WTC11 (cell line): Measurements from ENCODE around the gene SPOCK1. TPM values are rescaled to one million over a fixed set of nuclear protein-coding genes. Genes with fewer than 3 reads are reported as not detected.

Source experiments
- ATAC-seq: fragments of 200-7000 bp; cut with Tn5 transposase; 2 replicates; pipeline ENCODE4 v1.10.0; 2021; ENCODE audit warnings: mild to moderate bottlenecking, moderate library complexity
- CTCF ChIA-PET: fragments of 300-600 bp; sonication (Branson Sonifier 250); formaldehyde crosslinking; loops from one replicate; lab custom pipeline; 2021; ENCODE audit warnings: antibody characterized with exemption; lab: Charles Lee
- POLR2A ChIA-PET: fragments of 350-600 bp; sonication (Branson Sonifier 250); formaldehyde crosslinking; loops from one replicate; lab custom pipeline; 2021; ENCODE audit warnings: antibody characterized with exemption; lab: Charles Lee
- DNase-seq: peaks from one replicate; pipeline ENCODE4 v3.0.0; 2021; ENCODE audit warnings: low spot score
- H3K27ac Mint-ChIP-seq: 2 replicates; pipeline ENCODE4 v1.8.0; 2021; ENCODE audit warnings: mixed read lengths
- H3K27me3 Mint-ChIP-seq: 2 replicates; pipeline ENCODE4 v1.8.0; 2021; ENCODE audit warnings: low read depth, mild to moderate bottlenecking, moderate library complexity, mixed read lengths
- H3K36me3 Mint-ChIP-seq: 2 replicates; pipeline ENCODE4 v1.8.0; 2021; ENCODE audit warnings: mixed read lengths
- H3K4me1 Mint-ChIP-seq: 2 replicates; pipeline ENCODE4 v1.8.0; 2022; ENCODE audit warnings: mixed read lengths
- H3K4me3 Mint-ChIP-seq: 2 replicates; pipeline ENCODE4 v1.8.0; 2021; ENCODE audit warnings: mild to moderate bottlenecking, moderate library complexity, mixed read lengths
- H3K9me3 Mint-ChIP-seq: 2 replicates; pipeline ENCODE4 v1.8.0; 2021; ENCODE audit warnings: mixed read lengths
- ATF1 ChIP-seq: sonication (generic); formaldehyde crosslinking; IDR thresholded peaks from 2 replicates; pipeline ENCODE4 v1.8.1; 2023; ENCODE audit warnings: mild to moderate bottlenecking, moderate library complexity, missing genetic modification reagents
- CREM ChIP-seq: sonication (generic); formaldehyde crosslinking; IDR thresholded peaks from 2 replicates; pipeline ENCODE4 v1.8.1; 2022; ENCODE audit warnings: mild to moderate bottlenecking, missing genetic modification reagents, moderate library complexity
- ELF4 ChIP-seq: sonication (generic); formaldehyde crosslinking; IDR thresholded peaks from 2 replicates; pipeline ENCODE4 v1.8.1; 2022; ENCODE audit warnings: low read depth, mild to moderate bottlenecking, moderate library complexity, missing genetic modification reagents
- NR3C1 ChIP-seq: sonication (generic); formaldehyde crosslinking; conservative IDR thresholded peaks from 2 replicates; pipeline ENCODE4 v1.8.1; 2023; ENCODE audit warnings: low read depth, mild to moderate bottlenecking, missing genetic modification reagents
- PRRX2 ChIP-seq: fragments of 250-450 bp; sonication (Bioruptor Pico); IDR thresholded peaks from 2 replicates; pipeline ENCODE4 v1.8.0; 2021; ENCODE audit warnings: mild to moderate bottlenecking
- RELA ChIP-seq: sonication (generic); formaldehyde crosslinking; IDR thresholded peaks from 2 replicates; pipeline ENCODE4 v1.8.1; 2022; ENCODE audit warnings: missing genetic modification reagents, mild to moderate bottlenecking, borderline replicate concordance
- SOX15 ChIP-seq: fragments of 250-450 bp; sonication (Bioruptor Pico); IDR thresholded peaks from 2 replicates; pipeline ENCODE4 v1.9.0; 2021; ENCODE audit warnings: mild to moderate bottlenecking
- SP1 ChIP-seq: sonication (generic); formaldehyde crosslinking; conservative IDR thresholded peaks from 2 replicates; pipeline ENCODE4 v1.8.1; 2022; ENCODE audit warnings: missing genetic modification reagents
- TEAD4 ChIP-seq: sonication (generic); formaldehyde crosslinking; IDR thresholded peaks from 2 replicates; pipeline ENCODE4 v1.8.0; 2022; ENCODE audit warnings: mild to moderate bottlenecking, missing genetic modification reagents
- ZNF121 ChIP-seq: sonication (generic); formaldehyde crosslinking; IDR thresholded peaks from 2 replicates; pipeline ENCODE4 v1.8.0; 2023; ENCODE audit warnings: missing genetic modification reagents
- ZNF219 ChIP-seq: sonication (generic); formaldehyde crosslinking; IDR thresholded peaks from 2 replicates; pipeline ENCODE4 v1.8.0; 2023; ENCODE audit warnings: missing genetic modification reagents, mild to moderate bottlenecking, borderline replicate concordance
- ZNF232 ChIP-seq: sonication (generic); formaldehyde crosslinking; IDR thresholded peaks from 2 replicates; pipeline ENCODE4 v1.8.0; 2022; ENCODE audit warnings: mild to moderate bottlenecking, missing genetic modification reagents
- ZNF317 ChIP-seq: sonication (generic); formaldehyde crosslinking; IDR thresholded peaks from 2 replicates; pipeline ENCODE4 v1.8.1; 2023; ENCODE audit warnings: low read depth, mild to moderate bottlenecking, moderate library complexity, missing genetic modification reagents, borderline replicate concordance
- ZNF416 ChIP-seq: fragments of 250-450 bp; sonication (Bioruptor Pico); IDR thresholded peaks from 2 replicates; pipeline ENCODE4 v1.9.0; 2021; ENCODE audit warnings: mild to moderate bottlenecking, inconsistent platforms
- ZNF671 ChIP-seq: fragments of 250-450 bp; sonication (Bioruptor Pico); IDR thresholded peaks from 2 replicates; pipeline ENCODE4 v1.8.0; 2021; ENCODE audit warnings: mild to moderate bottlenecking
- total RNA-seq: library from RNA; stranded (reverse); gene quantifications from 3 replicates; pipeline ENCODE4 v1.2.3, GENCODE V29; 2021
- TF ChIP-seq, protein P1 (sequence below): sonication (generic); formaldehyde crosslinking; IDR thresholded peaks from 2 replicates; pipeline ENCODE4 v1.8.0; 2022; ENCODE audit warnings: mild to moderate bottlenecking, missing genetic modification reagents
- TF ChIP-seq, protein P2 (sequence below): sonication (generic); formaldehyde crosslinking; IDR thresholded peaks from 2 replicates; pipeline ENCODE4 v1.8.0; 2023; ENCODE audit warnings: missing genetic modification reagents, mild to moderate bottlenecking, borderline replicate concordance
- TF ChIP-seq, protein P3 (sequence below): sonication (generic); formaldehyde crosslinking; conservative IDR thresholded peaks from 2 replicates; pipeline ENCODE4 v1.8.1; 2023; ENCODE audit warnings: mild to moderate bottlenecking, low read depth, missing genetic modification reagents, moderate library complexity
- TF ChIP-seq, protein P4 (sequence below): sonication (generic); formaldehyde crosslinking; IDR thresholded peaks from 2 replicates; pipeline ENCODE4 v1.8.0; 2023; ENCODE audit warnings: mild to moderate bottlenecking, missing genetic modification reagents
- TF ChIP-seq, protein P5 (sequence below): sonication (generic); formaldehyde crosslinking; IDR thresholded peaks from 2 replicates; pipeline ENCODE4 v1.8.0; 2022; ENCODE audit warnings: mild to moderate bottlenecking, missing genetic modification reagents
- TF ChIP-seq, protein P6 (sequence below): fragments of 250-450 bp; sonication (Bioruptor Pico); IDR thresholded peaks from 2 replicates; pipeline ENCODE4 v1.9.0; 2021; ENCODE audit warnings: mild to moderate bottlenecking

Gene SPOCK1
- total RNA-seq, 1 experiment from 2014 or later: 15.2 TPM

DNA sequence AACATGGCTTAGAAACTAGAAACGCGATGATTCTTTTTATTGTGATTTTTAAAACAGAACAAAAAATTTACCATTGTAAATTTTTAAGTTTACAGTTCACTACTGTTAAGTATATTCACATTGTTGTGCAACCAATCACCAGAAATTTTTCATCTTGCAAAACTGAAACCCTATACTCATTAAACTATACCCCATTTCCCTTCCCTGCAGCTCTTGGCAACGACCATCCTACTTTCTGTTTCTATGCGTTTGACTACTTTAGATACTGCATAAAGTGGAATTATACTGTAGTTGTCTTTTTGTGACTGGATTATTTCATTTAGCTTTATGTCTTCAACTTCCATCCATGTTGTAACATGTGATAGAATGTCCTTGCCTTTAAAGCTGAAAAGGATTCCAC lies 52.5 kb downstream of the SPOCK1 start:
- no peak overlapping the region for H3K4me3 Mint-ChIP-seq
- no peaks in the 10 kb centered on the region for H3K27me3 Mint-ChIP-seq
- no peaks in the 10 kb centered on the region for H3K9me3 Mint-ChIP-seq
- H3K36me3 Mint-ChIP-seq: no peaks in the 10 kb centered on the region
- H3K27ac Mint-ChIP-seq: no peak overlapping the region
- ChIA-PET POLR2A (no interaction called here), CTCF (interaction anchor here (1.0 kb wide), 1 partner anchor 102 kb away, joined by 3 read pairs; no protein-coding TSS in a partner anchor)
- no peak for ATAC-seq
- TF ChIP-seq ZNF121 (CRISPR knock-in tag) (no peak), ELF4 (CRISPR knock-in tag) (no peak), PRRX2 (no peak), SOX15 (CRISPR knock-in tag) (no peak), NR3C1 (CRISPR knock-in tag) (no peak), TEAD4 (CRISPR knock-in tag) (no peak), ZNF317 (CRISPR knock-in tag) (no peak), CREM (CRISPR knock-in tag) (no peak), SP1 (CRISPR knock-in tag) (no peak), ZNF219 (CRISPR knock-in tag) (no peak)
- TF ChIP-seq, protein P1, sequence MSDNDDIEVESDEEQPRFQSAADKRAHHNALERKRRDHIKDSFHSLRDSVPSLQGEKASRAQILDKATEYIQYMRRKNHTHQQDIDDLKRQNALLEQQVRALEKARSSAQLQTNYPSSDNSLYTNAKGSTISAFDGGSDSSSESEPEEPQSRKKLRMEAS: no peak
- TF ChIP-seq, protein P2, sequence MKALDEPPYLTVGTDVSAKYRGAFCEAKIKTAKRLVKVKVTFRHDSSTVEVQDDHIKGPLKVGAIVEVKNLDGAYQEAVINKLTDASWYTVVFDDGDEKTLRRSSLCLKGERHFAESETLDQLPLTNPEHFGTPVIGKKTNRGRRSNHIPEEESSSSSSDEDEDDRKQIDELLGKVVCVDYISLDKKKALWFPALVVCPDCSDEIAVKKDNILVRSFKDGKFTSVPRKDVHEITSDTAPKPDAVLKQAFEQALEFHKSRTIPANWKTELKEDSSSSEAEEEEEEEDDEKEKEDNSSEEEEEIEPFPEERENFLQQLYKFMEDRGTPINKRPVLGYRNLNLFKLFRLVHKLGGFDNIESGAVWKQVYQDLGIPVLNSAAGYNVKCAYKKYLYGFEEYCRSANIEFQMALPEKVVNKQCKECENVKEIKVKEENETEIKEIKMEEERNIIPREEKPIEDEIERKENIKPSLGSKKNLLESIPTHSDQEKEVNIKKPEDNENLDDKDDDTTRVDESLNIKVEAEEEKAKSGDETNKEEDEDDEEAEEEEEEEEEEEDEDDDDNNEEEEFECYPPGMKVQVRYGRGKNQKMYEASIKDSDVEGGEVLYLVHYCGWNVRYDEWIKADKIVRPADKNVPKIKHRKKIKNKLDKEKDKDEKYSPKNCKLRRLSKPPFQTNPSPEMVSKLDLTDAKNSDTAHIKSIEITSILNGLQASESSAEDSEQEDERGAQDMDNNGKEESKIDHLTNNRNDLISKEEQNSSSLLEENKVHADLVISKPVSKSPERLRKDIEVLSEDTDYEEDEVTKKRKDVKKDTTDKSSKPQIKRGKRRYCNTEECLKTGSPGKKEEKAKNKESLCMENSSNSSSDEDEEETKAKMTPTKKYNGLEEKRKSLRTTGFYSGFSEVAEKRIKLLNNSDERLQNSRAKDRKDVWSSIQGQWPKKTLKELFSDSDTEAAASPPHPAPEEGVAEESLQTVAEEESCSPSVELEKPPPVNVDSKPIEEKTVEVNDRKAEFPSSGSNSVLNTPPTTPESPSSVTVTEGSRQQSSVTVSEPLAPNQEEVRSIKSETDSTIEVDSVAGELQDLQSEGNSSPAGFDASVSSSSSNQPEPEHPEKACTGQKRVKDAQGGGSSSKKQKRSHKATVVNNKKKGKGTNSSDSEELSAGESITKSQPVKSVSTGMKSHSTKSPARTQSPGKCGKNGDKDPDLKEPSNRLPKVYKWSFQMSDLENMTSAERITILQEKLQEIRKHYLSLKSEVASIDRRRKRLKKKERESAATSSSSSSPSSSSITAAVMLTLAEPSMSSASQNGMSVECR (CRISPR knock-in tag): no peak
- TF ChIP-seq, protein P3, sequence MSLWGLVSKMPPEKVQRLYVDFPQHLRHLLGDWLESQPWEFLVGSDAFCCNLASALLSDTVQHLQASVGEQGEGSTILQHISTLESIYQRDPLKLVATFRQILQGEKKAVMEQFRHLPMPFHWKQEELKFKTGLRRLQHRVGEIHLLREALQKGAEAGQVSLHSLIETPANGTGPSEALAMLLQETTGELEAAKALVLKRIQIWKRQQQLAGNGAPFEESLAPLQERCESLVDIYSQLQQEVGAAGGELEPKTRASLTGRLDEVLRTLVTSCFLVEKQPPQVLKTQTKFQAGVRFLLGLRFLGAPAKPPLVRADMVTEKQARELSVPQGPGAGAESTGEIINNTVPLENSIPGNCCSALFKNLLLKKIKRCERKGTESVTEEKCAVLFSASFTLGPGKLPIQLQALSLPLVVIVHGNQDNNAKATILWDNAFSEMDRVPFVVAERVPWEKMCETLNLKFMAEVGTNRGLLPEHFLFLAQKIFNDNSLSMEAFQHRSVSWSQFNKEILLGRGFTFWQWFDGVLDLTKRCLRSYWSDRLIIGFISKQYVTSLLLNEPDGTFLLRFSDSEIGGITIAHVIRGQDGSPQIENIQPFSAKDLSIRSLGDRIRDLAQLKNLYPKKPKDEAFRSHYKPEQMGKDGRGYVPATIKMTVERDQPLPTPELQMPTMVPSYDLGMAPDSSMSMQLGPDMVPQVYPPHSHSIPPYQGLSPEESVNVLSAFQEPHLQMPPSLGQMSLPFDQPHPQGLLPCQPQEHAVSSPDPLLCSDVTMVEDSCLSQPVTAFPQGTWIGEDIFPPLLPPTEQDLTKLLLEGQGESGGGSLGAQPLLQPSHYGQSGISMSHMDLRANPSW (CRISPR knock-in tag): no peak
- TF ChIP-seq, protein P4, sequence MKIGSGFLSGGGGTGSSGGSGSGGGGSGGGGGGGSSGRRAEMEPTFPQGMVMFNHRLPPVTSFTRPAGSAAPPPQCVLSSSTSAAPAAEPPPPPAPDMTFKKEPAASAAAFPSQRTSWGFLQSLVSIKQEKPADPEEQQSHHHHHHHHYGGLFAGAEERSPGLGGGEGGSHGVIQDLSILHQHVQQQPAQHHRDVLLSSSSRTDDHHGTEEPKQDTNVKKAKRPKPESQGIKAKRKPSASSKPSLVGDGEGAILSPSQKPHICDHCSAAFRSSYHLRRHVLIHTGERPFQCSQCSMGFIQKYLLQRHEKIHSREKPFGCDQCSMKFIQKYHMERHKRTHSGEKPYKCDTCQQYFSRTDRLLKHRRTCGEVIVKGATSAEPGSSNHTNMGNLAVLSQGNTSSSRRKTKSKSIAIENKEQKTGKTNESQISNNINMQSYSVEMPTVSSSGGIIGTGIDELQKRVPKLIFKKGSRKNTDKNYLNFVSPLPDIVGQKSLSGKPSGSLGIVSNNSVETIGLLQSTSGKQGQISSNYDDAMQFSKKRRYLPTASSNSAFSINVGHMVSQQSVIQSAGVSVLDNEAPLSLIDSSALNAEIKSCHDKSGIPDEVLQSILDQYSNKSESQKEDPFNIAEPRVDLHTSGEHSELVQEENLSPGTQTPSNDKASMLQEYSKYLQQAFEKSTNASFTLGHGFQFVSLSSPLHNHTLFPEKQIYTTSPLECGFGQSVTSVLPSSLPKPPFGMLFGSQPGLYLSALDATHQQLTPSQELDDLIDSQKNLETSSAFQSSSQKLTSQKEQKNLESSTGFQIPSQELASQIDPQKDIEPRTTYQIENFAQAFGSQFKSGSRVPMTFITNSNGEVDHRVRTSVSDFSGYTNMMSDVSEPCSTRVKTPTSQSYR: no peak
- H3K4me1 Mint-ChIP-seq: peaks cover 4% of the 10 kb centered on the region
- no peak for DNase-seq

DNA sequence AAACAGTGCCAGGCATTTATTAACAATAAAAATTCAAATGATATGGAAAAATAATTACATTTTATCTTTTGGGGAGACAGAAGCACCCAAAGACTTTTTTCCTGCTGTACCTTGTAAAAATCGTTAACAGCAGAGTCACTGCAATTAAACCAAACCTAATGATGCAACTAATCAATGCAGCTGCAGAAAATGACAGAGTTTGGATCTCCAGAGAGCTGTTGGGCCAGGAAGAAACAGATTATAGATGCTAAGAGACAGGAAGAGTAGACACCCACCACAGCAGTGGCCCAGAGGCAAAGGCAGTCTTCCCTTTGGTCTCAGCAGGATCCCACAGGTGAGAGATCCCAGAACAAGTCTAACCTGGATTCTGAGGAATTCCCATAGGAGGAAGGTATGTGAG lies 53.0 kb downstream of the SPOCK1 start:
- Mint-ChIP-seq H3K4me3 (no peak overlapping the region), H3K4me1 (peaks cover 4% of the 10 kb centered on the region), H3K9me3 (no peaks in the 10 kb centered on the region), H3K27ac (no peak overlapping the region), H3K36me3 (no peaks in the 10 kb centered on the region), H3K27me3 (no peaks in the 10 kb centered on the region)
- ATAC-seq (no peak), DNase-seq (no peak)
- CTCF ChIA-PET: interaction anchor here (2.1 kb wide), 1 partner anchor 126 kb away, joined by 7 read pairs; no protein-coding TSS in a partner anchor
- POLR2A ChIA-PET: no interaction called here
- TF ChIP-seq, protein P5, sequence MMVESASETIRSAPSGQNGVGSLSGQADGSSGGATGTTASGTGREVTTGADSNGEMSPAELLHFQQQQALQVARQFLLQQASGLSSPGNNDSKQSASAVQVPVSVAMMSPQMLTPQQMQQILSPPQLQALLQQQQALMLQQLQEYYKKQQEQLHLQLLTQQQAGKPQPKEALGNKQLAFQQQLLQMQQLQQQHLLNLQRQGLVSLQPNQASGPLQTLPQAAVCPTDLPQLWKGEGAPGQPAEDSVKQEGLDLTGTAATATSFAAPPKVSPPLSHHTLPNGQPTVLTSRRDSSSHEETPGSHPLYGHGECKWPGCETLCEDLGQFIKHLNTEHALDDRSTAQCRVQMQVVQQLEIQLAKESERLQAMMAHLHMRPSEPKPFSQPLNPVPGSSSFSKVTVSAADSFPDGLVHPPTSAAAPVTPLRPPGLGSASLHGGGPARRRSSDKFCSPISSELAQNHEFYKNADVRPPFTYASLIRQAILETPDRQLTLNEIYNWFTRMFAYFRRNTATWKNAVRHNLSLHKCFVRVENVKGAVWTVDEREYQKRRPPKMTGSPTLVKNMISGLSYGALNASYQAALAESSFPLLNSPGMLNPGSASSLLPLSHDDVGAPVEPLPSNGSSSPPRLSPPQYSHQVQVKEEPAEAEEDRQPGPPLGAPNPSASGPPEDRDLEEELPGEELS (CRISPR knock-in tag): no peak
- TF ChIP-seq, protein P6, sequence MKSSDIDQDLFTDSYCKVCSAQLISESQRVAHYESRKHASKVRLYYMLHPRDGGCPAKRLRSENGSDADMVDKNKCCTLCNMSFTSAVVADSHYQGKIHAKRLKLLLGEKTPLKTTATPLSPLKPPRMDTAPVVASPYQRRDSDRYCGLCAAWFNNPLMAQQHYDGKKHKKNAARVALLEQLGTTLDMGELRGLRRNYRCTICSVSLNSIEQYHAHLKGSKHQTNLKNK: no peak
- TF ChIP-seq ZNF671: no peak
- TF ChIP-seq ZNF232 (CRISPR knock-in tag): no peak
- TF ChIP-seq ATF1 (CRISPR knock-in tag): no peak
- no peak for TF ChIP-seq ZNF416 (CRISPR knock-in tag)
- no peak for TF ChIP-seq RELA (CRISPR knock-in tag)
